ENCODE measurements around the gene DCBLD2. TPM values are rescaled to one million over a fixed set of nuclear protein-coding genes. Genes with fewer than 3 reads are reported as not detected.

The DCBLD2 gene
- total RNA-seq, 1 experiment from 2014 or later: 48.0 TPM

DNA sequence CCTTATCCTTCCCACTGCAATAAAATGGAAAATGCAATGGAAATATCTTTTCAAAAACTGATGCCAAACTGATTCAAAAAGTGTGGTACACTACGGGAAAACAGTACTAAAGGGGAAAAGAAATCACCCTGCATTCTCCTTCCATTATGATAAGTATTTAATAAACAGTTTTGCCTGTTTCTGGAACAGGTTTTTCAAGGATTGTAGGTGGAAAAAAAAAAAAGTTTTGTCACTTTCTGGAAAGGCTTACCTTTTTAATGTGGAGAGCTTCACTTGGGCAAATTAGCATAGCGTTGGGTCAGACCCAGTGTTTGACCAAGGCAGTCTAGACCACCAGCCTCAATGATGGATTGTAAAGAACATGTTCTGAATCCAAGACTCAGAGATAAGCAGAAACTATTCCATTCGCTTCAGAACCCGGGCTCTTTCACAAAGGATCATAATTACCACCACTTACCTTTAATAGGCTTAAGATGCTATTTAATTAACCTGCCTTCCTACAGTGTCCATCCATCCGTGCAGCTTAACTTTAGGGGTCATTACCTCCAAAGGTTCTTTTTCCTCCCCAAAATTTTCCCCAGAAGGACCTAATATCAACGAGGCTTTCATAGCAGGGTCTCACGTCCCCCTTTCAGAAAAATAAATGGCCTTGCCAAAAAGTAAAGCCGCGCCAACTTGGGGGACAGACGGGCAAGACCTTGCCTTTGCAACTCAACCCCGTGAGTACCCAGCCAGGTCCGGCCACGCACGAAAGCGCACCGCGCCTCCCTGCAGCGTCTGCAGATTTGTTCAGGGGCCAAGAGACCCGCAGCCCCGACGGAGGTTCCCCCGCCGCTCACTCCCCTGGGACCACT, 1.0 kb downstream of the DCBLD2 start:
- H3K27me3 Mint-ChIP-seq (ENCODE audit: low read depth): no peaks in the 10 kb centered on the region
- no peak overlapping the region for H3T11ph ChIP-seq (ENCODE audit: low read length)
- H3K4ac ChIP-seq (ENCODE audit: low read depth, low read length): no peak overlapping the region
- TF ChIP-seq, protein P1, sequence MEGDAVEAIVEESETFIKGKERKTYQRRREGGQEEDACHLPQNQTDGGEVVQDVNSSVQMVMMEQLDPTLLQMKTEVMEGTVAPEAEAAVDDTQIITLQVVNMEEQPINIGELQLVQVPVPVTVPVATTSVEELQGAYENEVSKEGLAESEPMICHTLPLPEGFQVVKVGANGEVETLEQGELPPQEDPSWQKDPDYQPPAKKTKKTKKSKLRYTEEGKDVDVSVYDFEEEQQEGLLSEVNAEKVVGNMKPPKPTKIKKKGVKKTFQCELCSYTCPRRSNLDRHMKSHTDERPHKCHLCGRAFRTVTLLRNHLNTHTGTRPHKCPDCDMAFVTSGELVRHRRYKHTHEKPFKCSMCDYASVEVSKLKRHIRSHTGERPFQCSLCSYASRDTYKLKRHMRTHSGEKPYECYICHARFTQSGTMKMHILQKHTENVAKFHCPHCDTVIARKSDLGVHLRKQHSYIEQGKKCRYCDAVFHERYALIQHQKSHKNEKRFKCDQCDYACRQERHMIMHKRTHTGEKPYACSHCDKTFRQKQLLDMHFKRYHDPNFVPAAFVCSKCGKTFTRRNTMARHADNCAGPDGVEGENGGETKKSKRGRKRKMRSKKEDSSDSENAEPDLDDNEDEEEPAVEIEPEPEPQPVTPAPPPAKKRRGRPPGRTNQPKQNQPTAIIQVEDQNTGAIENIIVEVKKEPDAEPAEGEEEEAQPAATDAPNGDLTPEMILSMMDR (conservative IDR thresholded peaks at IDR 0.05): no peak
- H2AFZ ChIP-seq (ENCODE audit: low read length): no peak overlapping the region
- H4K20me1 ChIP-seq (ENCODE audit: control insufficient read depth, insufficient read depth, insufficient read length): no peaks in the 10 kb centered on the region
- H4K5ac ChIP-seq (ENCODE audit: insufficient read length, low read depth, low read length): no peak overlapping the region
- peak overlapping the region; percentile 86 for H3K4me2 ChIP-seq (ENCODE audit: insufficient read depth, insufficient read length, low read length)
- H2AK5ac ChIP-seq (ENCODE audit: insufficient read length, low read length): no peak overlapping the region
- H3K36me3 Mint-ChIP-seq (ENCODE audit: insufficient read depth in 1 of 3, low read depth in 3 of 3): no peaks in the 10 kb centered on the region; a peak in 2 of 7 replicates
- no peak overlapping the region for H4K91ac ChIP-seq (ENCODE audit: insufficient read length, low read depth, low read length)
- H2BK5ac ChIP-seq (ENCODE audit: insufficient read length, low read length): no peak overlapping the region
- H3K23ac ChIP-seq (ENCODE audit: insufficient read length, low read depth, low read length): no peak overlapping the region
- peak overlapping the region; percentile 84 for H3K9ac ChIP-seq (ENCODE audit: extremely low read depth, insufficient read length, low read length)
- no peaks in the 10 kb centered on the region for H3K23me2 ChIP-seq (ENCODE audit: insufficient read length, low read depth, low read length, poor library complexity, severe bottlenecking)
- no peaks in the 10 kb centered on the region for H3K27me3 ChIP-seq (ENCODE audit: insufficient read depth, low read length)
- H3K9me3 Mint-ChIP-seq: no peaks in the 10 kb centered on the region; a peak in 1 of 5 replicates
- H3K27ac Mint-ChIP-seq: peak overlapping the region; percentile 81 to 96 (median 95)
- no peak overlapping the region for H2BK20ac ChIP-seq (ENCODE audit: low read depth, low read length, poor library complexity, severe bottlenecking)
- no peak for DNase-seq
- peak overlapping the region; percentile 93; the same call in 1 of the 2 replicates for H3K14ac ChIP-seq (ENCODE audit: insufficient read depth, low read length)
- peak overlapping the region; percentile 95 to 96 for H3K4me3 Mint-ChIP-seq
- 0 out of 2 replicates have a peak, but pooled peaks cover 2% of the 10 kb centered on the region for H3K4me1 ChIP-seq (ENCODE audit: insufficient read depth, low read length)
- H3K18ac ChIP-seq (ENCODE audit: insufficient read length, low read depth, low read length): peak overlapping the region; percentile 74
- H3K4me1 Mint-ChIP-seq: peaks cover 21 to 27% of the 10 kb centered on the region in 2 experiments
- H3K56ac ChIP-seq (ENCODE audit: insufficient read length, low read depth, low read length): no peak overlapping the region
- H2BK15ac ChIP-seq (ENCODE audit: low read depth, low read length): no peak overlapping the region
- H4K8ac ChIP-seq (replicated peaks; ENCODE audit: insufficient read length, low read depth, low read length): no peak overlapping the region
- WGBS (ENCODE audit: extremely low coverage, insufficient read length, low lambda C conversion rate): no CpG with 5 or more reads among the region's 23 CpGs
- no peak overlapping the region for H3K27ac ChIP-seq (ENCODE audit: insufficient read length, low read depth, low read length)
- H2BK120ac ChIP-seq (ENCODE audit: low read depth, low read length, poor library complexity, severe bottlenecking): no peak overlapping the region
- H3K9me3 ChIP-seq (ENCODE audit: control insufficient read depth, low read depth, low read length): no peaks in the 10 kb centered on the region
- no peaks in the 10 kb centered on the region for H3K79me1 ChIP-seq (ENCODE audit: insufficient read depth, low read depth, low read length, poor library complexity, severe bottlenecking)
- H3K79me2 ChIP-seq (ENCODE audit: insufficient read depth, low read length): peaks cover 4% of the 10 kb centered on the region; the same call in 1 of the 2 replicates
- H2BK12ac ChIP-seq (ENCODE audit: insufficient read length, low read depth, low read length): no peak overlapping the region
